ENCODE measurements around the gene MTG2. TPM values are rescaled to one million over a fixed set of nuclear protein-coding genes. Genes with fewer than 3 reads are reported as not detected.

The MTG2 gene
- total and polyA plus RNA-seq, 2 of the 8 experiments (the other 6 are each of a cell fraction or from before 2014, with no cell fraction given): 14.4 to 22.8 TPM

GRCh38 chr20:62143081-62143956 is 39.5 kb upstream of the MTG2 start, which contains the start of the genes PSMA7 and SS18L1 (continued):
- no peak for TF ChIP-seq EZH2 (IDR thresholded peaks at IDR 0.05; ENCODE audit: low read depth, low read length, severe bottlenecking)
- TF ChIP-seq EP300 (IDR thresholded peaks at IDR 0.05; ENCODE audit: borderline replicate concordance in 1 of 2, low read depth in 2 of 2, low read length in 2 of 2): peak in 1 of 2 experiments; percentile 85; a peak in 1 of 3 replicates
- TF ChIP-seq FOSL1 (IDR thresholded peaks at IDR 0.05; ENCODE audit: insufficient read depth, low read depth, low read length): 0 out of 2 replicates have a peak, but pooled peaks have one; percentile 26
- TF ChIP-seq TAF7 (optimal IDR thresholded peaks at IDR 0.05; ENCODE audit: borderline replicate concordance, low read depth, low read length): peak; percentile 85
- TF ChIP-seq CREB1 (IDR thresholded peaks at IDR 0.05): peak; percentile 78; the same call in 1 of the 2 replicates
- peak in 1 of 2 experiments; percentile 70; a peak in 1 of 3 replicates for TF ChIP-seq POLR2A (IDR thresholded peaks at IDR 0.05; ENCODE audit: control extremely low read depth in 1 of 2, low read depth in 2 of 2, low read length in 2 of 2)
- TF ChIP-seq HDAC2 (IDR thresholded peaks at IDR 0.05; ENCODE audit: borderline replicate concordance in 1 of 2, low read depth in 2 of 2, low read length in 2 of 2): 0 out of 4 replicates have a peak, but pooled peaks of 1 of the 2 experiments have one; percentile 54
- no peak for TF ChIP-seq ZNF274 (IDR thresholded peaks at IDR 0.05; ENCODE audit: borderline replicate concordance, extremely low read depth, low read length)
- TF ChIP-seq POLR2AphosphoS5 (IDR thresholded peaks at IDR 0.05; ENCODE audit: low read depth, low read length): peak; percentile 70
- TF ChIP-seq TAF1 (IDR thresholded peaks at IDR 0.05; ENCODE audit: low read depth, low read length): peak; percentile 74
- peak; percentile 18 for TF ChIP-seq KDM4A (IDR thresholded peaks at IDR 0.05; ENCODE audit: low read depth, low read length, severe bottlenecking)
- 0 out of 2 replicates have a peak, but pooled peaks have one; percentile 34 for TF ChIP-seq TBP (IDR thresholded peaks at IDR 0.05; ENCODE audit: low read depth, low read length)
- no peak for TF ChIP-seq ASH2L (IDR thresholded peaks at IDR 0.05; ENCODE audit: low read length)
